Measurements from ENCODE around the gene SPACA6. TPM values are rescaled to one million over a fixed set of nuclear protein-coding genes. Genes with fewer than 3 reads are reported as not detected.

Gene SPACA6
- total and polyA plus RNA-seq, 2 of the 8 experiments (the other 6 are each of a cell fraction or from before 2014, with no cell fraction given), result 7.1 to 7.5 TPM

DNA sequence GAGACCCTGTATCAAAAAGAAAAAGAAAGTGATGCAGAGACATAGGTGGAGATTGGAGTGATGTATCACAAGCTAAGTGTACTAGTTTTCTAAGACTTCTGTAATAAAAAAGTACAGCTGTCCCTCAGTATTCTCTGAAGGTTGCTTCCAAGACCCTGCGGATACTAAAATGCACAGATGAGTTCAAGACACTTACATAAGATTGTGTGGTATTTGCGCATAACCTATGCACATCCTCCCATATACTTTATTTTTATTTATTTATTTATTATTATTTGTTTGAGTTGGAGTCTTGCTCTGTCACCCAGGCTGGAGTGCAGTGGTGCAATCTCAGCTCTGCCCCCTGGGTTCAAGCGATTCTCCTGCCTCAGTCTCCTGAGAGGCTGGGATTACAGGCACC, 44.3 kb downstream of the SPACA6 start:
- ChIA-PET POLR2A (ENCODE audit: partially characterized antibody) (interaction anchor here (0.8 to 1.0 kb wide), 2 partner anchors 15 to 165 kb away, joined by 3 to 5 read pairs; no protein-coding TSS in a partner anchor), CTCF (ENCODE audit: partially characterized antibody) (interaction anchor here (0.9 to 2.4 kb wide), 11 partner anchors 11 to 1327 kb away, joined by 3 to 17 read pairs (median 3); no protein-coding TSS in a partner anchor)

More for the DNA sequence above, 44.3 kb downstream of the SPACA6 start:
- no peak overlapping the region for H2AFZ ChIP-seq (ENCODE audit: low read length)
- FAIRE-seq (no peak), DNase-seq (ENCODE audit: low read depth in 1 of 2, low spot score in 2 of 2) (no peak)
- peaks cover 0 to 3% (median 0%) of the 10 kb centered on the region in 4 experiments; a peak in 2 of 7 replicates for H3K4me1 ChIP-seq (replicated peaks in 1 of 4; ENCODE audit: control insufficient read depth in 3 of 4, insufficient read depth in 4 of 4, low read length in 3 of 4)
- H3K27ac ChIP-seq (ENCODE audit: low read depth, low read length), result no peak overlapping the region
- H4K20me1 ChIP-seq (replicated peaks in 1 of 2; ENCODE audit: control insufficient read depth in 1 of 2, insufficient read depth in 2 of 2, low read length in 2 of 2), result no peaks in the 10 kb centered on the region
- H3K23me2 ChIP-seq (ENCODE audit: low read depth, low read length), result no peaks in the 10 kb centered on the region
- no peak overlapping the region for H3K4ac ChIP-seq (replicated peaks; ENCODE audit: insufficient read length, low read depth, low read length)
- no peaks in the 10 kb centered on the region for H3K9me3 ChIP-seq (ENCODE audit: insufficient read depth in 2 of 2, low read depth in 1 of 2, low read length in 1 of 2)
- no peak overlapping the region for H2BK20ac ChIP-seq (ENCODE audit: low read length)
- no peak overlapping the region for H3K23ac ChIP-seq (ENCODE audit: insufficient read length)
- no peak overlapping the region for H3K4me2 ChIP-seq (ENCODE audit: insufficient read depth in 1 of 2, low read depth in 2 of 2, low read length in 2 of 2)
- no peaks in the 10 kb centered on the region for H3K79me2 ChIP-seq (ENCODE audit: control insufficient read depth in 1 of 2, insufficient read depth in 2 of 2, low read length in 2 of 2)
- H4K8ac ChIP-seq (ENCODE audit: extremely low read depth, insufficient read depth, low read length), result no peak overlapping the region
- no peak overlapping the region for H2AK5ac ChIP-seq (ENCODE audit: low read depth, low read length)
- no peak overlapping the region for H2BK15ac ChIP-seq (ENCODE audit: low read length)
- no peak overlapping the region for H3K56ac ChIP-seq (replicated peaks; ENCODE audit: insufficient read length, low read depth, low read length)
- H4K5ac ChIP-seq (ENCODE audit: insufficient read length, low read depth, low read length), result no peak overlapping the region
- no peaks in the 10 kb centered on the region for H3K36me3 ChIP-seq (ENCODE audit: control insufficient read depth in 2 of 4, insufficient read depth in 4 of 4, low read length in 3 of 4)
- no peaks in the 10 kb centered on the region for H3K27me3 ChIP-seq (replicated peaks in 1 of 4; ENCODE audit: control insufficient read depth in 3 of 4, extremely low read depth in 1 of 4, insufficient read depth in 3 of 4, low read length in 3 of 4)
- H2BK12ac ChIP-seq (ENCODE audit: low read depth, low read length), result no peak overlapping the region
- 89% methylated on average over 3 of the region's 3 CpGs; no CpG with 5 or more reads in 1 of the 2 experiments for WGBS, 2 experiments (ENCODE audit: extremely low coverage in 1 of 2, insufficient coverage in 1 of 2, insufficient read length in 1 of 2, insufficient replicate concordance in 2 of 2, low coverage in 1 of 2, low lambda C conversion rate in 2 of 2, missing lambda C conversion rate in 1 of 2)
- H2BK5ac ChIP-seq (ENCODE audit: low read depth, low read length), result no peak overlapping the region
- no peak overlapping the region for H4K91ac ChIP-seq (replicated peaks; ENCODE audit: insufficient read length, low read length)
- TF ChIP-seq RXRA (IDR thresholded peaks at IDR 0.05; ENCODE audit: insufficient read depth, low read depth, low read length) (no peak), CEBPB (IDR thresholded peaks at IDR 0.05; ENCODE audit: low read depth, low read length) (no peak), GABPA (IDR thresholded peaks at IDR 0.05; ENCODE audit: borderline replicate concordance, insufficient read depth, low read length) (no peak), CBX5 (IDR thresholded peaks at IDR 0.05; ENCODE audit: low read depth, low read length) (no peak)
- no peak overlapping the region for H3K4me3 ChIP-seq (ENCODE audit: extremely low read depth in 1 of 4, insufficient read depth in 2 of 4, low read depth in 3 of 4, low read length in 4 of 4)
- H3K14ac ChIP-seq (ENCODE audit: insufficient read length), result no peak overlapping the region
- no peak overlapping the region for H2BK120ac ChIP-seq (replicated peaks; ENCODE audit: low read depth, low read length)
- H3K9ac ChIP-seq (replicated peaks in 1 of 4; ENCODE audit: extremely low read depth in 1 of 4, low read depth in 3 of 4, low read length in 3 of 4), result no peak overlapping the region
- H3K79me1 ChIP-seq (ENCODE audit: low read depth, low read length), result no peaks in the 10 kb centered on the region
- no peak overlapping the region for H3K18ac ChIP-seq (ENCODE audit: extremely low read depth, low read length)
